NB4 (cell line): ENCODE data around the gene ASCL4.

Source experiments
- DNase-seq: peaks from one replicate; pipeline ENCODE4 v3.0.0; 2010; ENCODE audit warnings: low read depth
- H3K4me3 ChIP-seq: one replicate; pipeline ENCODE4 v1.5.1; 2011; ENCODE audit warnings: mild to moderate bottlenecking, low read depth, low read length, moderate library complexity
- MYC ChIP-seq: IDR thresholded peaks from 2 replicates; pipeline ENCODE4 v1.6.1; 2011; ENCODE audit warnings: low read depth, low read length
- POLR2A ChIP-seq: IDR thresholded peaks from 2 replicates; pipeline ENCODE4 v1.6.1; 2011; ENCODE audit warnings: mild to moderate bottlenecking; ENCODE audit not compliant: insufficient read length; ENCODE audit errors: extremely low read depth
- TF ChIP-seq, protein P1 (sequence below): IDR thresholded peaks from one replicate; pipeline ENCODE4 v1.5.1; 2012; ENCODE audit warnings: low read depth, low read length
- TF ChIP-seq, protein P2 (sequence below): IDR thresholded peaks from 2 replicates; pipeline ENCODE4 v1.6.1; 2011; ENCODE audit warnings: low read depth, low read length

ASCL4 gene

DNA sequence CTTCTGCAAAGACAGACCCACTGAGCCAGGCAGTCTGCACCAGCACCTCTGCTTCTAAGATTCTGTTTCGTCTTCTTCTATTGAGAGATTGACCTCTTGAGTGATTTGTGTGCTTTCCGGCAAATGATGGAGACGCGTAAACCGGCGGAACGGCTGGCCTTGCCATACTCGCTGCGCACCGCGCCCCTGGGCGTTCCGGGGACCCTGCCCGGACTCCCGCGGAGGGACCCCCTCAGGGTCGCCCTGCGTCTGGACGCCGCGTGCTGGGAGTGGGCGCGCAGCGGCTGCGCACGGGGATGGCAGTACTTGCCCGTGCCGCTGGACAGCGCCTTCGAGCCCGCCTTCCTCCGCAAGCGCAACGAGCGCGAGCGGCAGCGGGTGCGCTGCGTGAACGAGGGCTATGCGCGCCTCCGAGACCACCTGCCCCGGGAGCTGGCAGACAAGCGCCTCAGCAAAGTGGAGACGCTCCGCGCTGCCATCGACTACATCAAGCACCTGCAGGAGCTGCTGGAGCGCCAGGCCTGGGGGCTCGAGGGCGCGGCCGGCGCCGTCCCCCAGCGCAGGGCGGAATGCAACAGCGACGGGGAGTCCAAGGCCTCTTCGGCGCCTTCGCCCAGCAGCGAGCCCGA, 703 bp downstream of the ASCL4 start:
- no peak for DNase-seq
- H3K4me3 ChIP-seq, result no peak overlapping the region
- no peak for TF ChIP-seq POLR2A
- TF ChIP-seq, protein P1, sequence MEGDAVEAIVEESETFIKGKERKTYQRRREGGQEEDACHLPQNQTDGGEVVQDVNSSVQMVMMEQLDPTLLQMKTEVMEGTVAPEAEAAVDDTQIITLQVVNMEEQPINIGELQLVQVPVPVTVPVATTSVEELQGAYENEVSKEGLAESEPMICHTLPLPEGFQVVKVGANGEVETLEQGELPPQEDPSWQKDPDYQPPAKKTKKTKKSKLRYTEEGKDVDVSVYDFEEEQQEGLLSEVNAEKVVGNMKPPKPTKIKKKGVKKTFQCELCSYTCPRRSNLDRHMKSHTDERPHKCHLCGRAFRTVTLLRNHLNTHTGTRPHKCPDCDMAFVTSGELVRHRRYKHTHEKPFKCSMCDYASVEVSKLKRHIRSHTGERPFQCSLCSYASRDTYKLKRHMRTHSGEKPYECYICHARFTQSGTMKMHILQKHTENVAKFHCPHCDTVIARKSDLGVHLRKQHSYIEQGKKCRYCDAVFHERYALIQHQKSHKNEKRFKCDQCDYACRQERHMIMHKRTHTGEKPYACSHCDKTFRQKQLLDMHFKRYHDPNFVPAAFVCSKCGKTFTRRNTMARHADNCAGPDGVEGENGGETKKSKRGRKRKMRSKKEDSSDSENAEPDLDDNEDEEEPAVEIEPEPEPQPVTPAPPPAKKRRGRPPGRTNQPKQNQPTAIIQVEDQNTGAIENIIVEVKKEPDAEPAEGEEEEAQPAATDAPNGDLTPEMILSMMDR, result no peak
- TF ChIP-seq, protein P2, sequence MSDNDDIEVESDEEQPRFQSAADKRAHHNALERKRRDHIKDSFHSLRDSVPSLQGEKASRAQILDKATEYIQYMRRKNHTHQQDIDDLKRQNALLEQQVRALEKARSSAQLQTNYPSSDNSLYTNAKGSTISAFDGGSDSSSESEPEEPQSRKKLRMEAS, result no peak

DNA sequence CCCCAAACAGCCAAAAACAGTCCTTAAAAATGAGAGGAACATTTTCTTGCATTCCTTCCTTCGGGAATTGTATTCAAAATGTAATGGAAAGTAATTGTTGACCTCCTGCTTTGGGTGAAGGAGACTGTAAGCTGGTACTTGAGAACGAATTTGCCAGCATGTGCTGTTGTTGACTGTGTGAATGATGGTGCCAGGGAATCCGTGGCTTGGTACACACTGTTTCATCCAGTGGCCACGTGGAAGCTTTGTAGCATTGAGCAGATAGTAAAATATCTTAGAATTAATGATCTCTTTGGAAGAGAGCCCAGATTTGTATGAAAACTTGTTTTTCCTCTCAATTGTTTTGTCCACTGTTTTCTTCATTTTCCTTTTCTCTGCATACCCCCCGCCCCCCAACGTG, 1.7 kb downstream of the ASCL4 start:
- H3K4me3 ChIP-seq, result no peak overlapping the region
- DNase-seq, result no peak
- TF ChIP-seq MYC, result no peak
- TF ChIP-seq, protein P1, result no peak
- TF ChIP-seq, protein P2, result no peak
- TF ChIP-seq POLR2A, result no peak

DNA sequence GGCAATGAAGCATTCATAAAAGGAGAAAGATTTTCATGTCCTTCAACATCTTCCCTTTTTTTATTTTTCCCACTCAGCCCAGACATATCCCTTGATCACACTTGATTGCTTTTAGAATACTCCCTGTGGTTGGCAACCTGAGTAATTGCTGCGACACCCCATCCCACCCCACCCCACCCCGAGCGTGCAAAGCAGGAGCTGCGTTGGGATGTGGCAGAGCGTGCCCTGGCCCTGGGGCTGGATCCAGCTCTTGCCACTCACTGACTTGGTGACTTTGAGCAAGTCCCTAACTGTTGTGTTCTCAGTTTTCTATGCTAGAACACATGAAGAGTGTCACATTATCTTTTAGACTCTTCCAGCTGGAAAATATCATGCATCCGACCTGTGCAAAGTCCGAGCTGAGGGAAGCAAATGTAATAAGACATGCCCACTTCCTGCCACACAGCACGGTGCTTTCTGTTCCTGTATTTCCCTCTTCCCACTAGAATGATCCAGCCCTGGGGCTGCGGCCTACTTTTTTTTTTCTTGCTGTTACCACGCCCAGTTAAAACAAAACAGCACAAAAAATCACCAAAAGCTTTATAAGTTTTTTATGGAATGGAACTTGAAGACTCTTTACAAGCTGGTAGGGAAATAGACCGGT, 4.0 kb downstream of the ASCL4 start:
- DNase-seq, result peak; percentile 45
- no peak overlapping the region for H3K4me3 ChIP-seq
- TF ChIP-seq MYC (no peak), POLR2A (no peak)
- TF ChIP-seq, protein P2, result no peak
- TF ChIP-seq, protein P1, result no peak

DNA sequence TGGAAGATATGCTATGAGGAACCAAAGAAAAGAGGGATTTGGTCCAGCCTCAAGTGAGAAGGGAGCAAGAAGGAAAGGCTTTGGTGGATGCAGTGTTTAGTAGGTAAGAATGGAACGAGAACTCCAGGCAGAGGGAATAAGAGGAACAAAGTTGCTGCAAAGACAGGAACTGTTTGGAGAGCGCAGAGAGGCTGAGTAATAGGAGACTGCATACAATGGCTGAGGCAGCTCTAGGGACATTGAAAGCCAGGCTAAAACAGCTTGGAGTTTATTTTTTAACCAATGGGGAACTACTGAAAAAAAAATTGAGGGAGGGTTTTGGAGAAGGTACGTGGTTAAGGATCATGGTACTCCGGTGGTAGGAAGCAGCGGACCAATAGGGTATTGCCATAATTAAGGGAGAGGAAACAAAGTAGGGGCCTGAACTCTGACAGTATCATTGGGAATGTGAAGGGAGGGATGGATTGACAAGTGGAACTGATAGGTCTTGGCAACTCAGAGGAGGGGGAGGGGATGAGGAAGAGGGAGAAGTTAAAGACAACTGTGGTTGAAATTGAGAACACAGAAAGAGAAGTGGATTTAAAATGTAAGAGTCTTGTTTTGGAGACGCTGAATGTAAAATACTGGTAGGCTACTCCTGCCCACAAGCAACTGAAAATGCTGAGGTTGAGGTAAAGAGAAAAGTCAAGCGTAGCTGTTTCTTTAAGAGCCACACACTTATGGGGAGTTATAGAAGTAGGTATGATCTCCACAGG, 4.8 kb downstream of the ASCL4 start:
- peak; percentile 59 for DNase-seq
- H3K4me3 ChIP-seq, result no peak overlapping the region
- TF ChIP-seq POLR2A, result no peak

DNA sequence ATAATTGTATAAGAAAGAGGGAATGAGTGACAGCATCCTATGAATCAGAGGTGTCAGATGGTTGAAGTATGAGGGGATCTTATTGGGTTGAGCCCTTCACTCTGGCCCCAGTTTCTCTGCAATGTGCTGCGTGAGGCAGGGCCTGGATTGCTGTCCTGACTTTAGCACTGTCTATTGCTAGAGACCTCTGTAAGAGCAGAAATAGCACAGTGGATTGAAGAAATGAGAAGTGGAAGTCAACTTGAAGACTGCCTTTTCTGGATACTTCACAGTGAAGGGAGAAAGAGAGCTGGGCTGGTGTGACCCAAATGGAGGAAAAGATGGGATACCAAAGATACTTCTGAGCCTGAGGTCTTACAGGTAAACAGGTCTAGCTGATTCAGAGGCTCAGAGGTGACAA, 5.8 kb downstream of the ASCL4 start:
- TF ChIP-seq, protein P2, result no peak
- no peak for TF ChIP-seq MYC
- TF ChIP-seq, protein P1, result no peak
- no peak overlapping the region for H3K4me3 ChIP-seq
- no peak for DNase-seq

DNA sequence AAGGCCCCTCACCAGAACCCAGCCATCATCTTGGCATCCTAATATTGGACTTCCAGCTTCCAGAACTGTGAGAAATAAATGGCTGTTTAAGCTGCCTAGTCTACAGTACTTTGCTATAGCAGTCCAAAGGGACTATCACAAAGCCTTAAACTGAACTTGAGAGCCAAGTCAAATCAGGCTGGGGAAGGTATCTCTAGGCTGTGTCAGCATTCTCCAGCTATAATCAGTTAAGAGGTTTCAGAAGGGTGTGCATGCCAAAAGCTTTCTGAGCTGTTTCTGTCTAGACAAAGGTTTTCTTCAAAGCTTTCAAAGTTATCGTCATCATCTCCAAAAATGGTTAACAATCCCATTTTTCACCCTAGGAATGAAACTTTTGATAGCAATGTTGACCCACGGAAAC, 7.6 kb downstream of the ASCL4 start:
- TF ChIP-seq, protein P1, result no peak
- no peak for DNase-seq

More for the DNA sequence above, 7.6 kb downstream of the ASCL4 start:
- H3K4me3 ChIP-seq, result no peak overlapping the region
